GM06990 (cell line): ENCODE results near the gene SCN1B.
A peak's percentile ranks its signal among the peaks of the same experiment; 100 is the strongest.
"Not testable (repeated sequence)": the region's sequence is repeated elsewhere in the genome, so short reads cannot be mapped to it uniquely, and the experiment has no call there.

Experiments used
- DNase-seq: peaks from one replicate; pipeline ENCODE4 v3.0.0-alpha.2; 2011; ENCODE audit not compliant: insufficient read length; ENCODE audit errors: extremely low read depth
- H3K27me3 ChIP-seq: replicated peaks from 2 replicates; pipeline ENCODE4 v1.6.0; 2011; ENCODE audit warnings: low read length; ENCODE audit not compliant: control insufficient read depth, insufficient read depth
- H3K36me3 ChIP-seq: 2 replicates; pipeline ENCODE4 v1.5.1; 2011; ENCODE audit warnings: low read length; ENCODE audit not compliant: control insufficient read depth, insufficient read depth
- H3K4me3 ChIP-seq: replicated peaks from 2 replicates; pipeline ENCODE4 v1.5.1; 2011; ENCODE audit warnings: low read depth, mild to moderate bottlenecking, control low read depth, low read length
- TF ChIP-seq, protein P1 (sequence below): IDR thresholded peaks from 2 replicates; pipeline ENCODE4 v1.5.1; 2011; ENCODE audit warnings: low read length, control low read depth, mild to moderate bottlenecking, inconsistent platforms; ENCODE audit not compliant: insufficient read depth, poor library complexity, severe bottlenecking

The SCN1B gene

GRCh38 chr19:34994643-34995541, 35.4 kb upstream of the SCN1B start:
- TF ChIP-seq, protein P1, sequence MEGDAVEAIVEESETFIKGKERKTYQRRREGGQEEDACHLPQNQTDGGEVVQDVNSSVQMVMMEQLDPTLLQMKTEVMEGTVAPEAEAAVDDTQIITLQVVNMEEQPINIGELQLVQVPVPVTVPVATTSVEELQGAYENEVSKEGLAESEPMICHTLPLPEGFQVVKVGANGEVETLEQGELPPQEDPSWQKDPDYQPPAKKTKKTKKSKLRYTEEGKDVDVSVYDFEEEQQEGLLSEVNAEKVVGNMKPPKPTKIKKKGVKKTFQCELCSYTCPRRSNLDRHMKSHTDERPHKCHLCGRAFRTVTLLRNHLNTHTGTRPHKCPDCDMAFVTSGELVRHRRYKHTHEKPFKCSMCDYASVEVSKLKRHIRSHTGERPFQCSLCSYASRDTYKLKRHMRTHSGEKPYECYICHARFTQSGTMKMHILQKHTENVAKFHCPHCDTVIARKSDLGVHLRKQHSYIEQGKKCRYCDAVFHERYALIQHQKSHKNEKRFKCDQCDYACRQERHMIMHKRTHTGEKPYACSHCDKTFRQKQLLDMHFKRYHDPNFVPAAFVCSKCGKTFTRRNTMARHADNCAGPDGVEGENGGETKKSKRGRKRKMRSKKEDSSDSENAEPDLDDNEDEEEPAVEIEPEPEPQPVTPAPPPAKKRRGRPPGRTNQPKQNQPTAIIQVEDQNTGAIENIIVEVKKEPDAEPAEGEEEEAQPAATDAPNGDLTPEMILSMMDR, result no peak
- no peak for DNase-seq
- H3K27me3 ChIP-seq, result no peaks in the 10 kb centered on the region
- H3K4me3 ChIP-seq, result no peak overlapping the region
- H3K36me3 ChIP-seq, result no peaks in the 10 kb centered on the region

- TF ChIP-seq, protein P1, result no peak
- H3K36me3 ChIP-seq, result no peaks in the 10 kb centered on the region
- DNase-seq, result no peak
- H3K27me3 ChIP-seq, result no peaks in the 10 kb centered on the region
- no peak overlapping the region for H3K4me3 ChIP-seq
Measured at GRCh38 chr19:34995551-34995950, 34.7 kb upstream of the SCN1B start.

DNA sequence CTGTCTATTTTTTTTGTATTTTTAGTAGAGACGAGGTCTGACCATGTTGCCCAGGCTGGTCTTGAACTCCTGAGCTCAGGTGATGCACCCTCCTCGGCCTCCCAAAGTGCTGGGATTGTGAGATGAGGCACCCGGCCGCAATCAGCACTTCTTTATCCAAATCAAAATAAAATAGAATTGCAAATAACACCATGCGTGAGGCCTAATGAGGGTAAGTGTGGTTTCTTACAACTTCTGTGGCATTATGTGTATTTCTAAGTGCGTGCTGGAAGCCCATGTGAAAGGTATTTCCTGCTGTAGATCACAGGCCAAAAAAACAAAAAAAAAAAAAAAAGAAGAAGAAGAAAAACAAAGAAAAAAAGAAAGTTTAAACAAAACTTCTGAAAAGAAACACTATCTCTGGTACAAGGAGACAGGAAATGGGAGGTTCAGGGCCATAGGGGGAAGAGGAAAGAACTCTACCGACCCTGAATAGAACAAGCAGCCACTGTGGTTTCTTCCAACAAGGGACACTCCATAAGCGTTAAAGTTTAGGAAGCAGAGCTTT, 33.1 kb upstream of the SCN1B start:
- no peaks in the 10 kb centered on the region for H3K27me3 ChIP-seq
- TF ChIP-seq, protein P1, result no peak
- no peak overlapping the region for H3K4me3 ChIP-seq
- H3K36me3 ChIP-seq, result 0 out of 2 replicates have a peak, but pooled peaks cover 2% of the 10 kb centered on the region
- no peak for DNase-seq

- H3K4me3 ChIP-seq, H3K36me3 ChIP-seq, H3K27me3 ChIP-seq, DNase-seq: not testable (repeated sequence)
Measured at GRCh38 chr19:34998224-34998623, 32.0 kb upstream of the SCN1B start.

GRCh38 chr19:34998777-34999497, 31.3 kb upstream of the SCN1B start:
- Histone ChIP-seq H3K27me3 (no peaks in the 10 kb centered on the region), H3K36me3 (peaks cover 5% of the 10 kb centered on the region), H3K4me3 (peak overlapping the region; percentile 84)
- no peak for DNase-seq
- TF ChIP-seq, protein P1, result no peak
